ENCODE results near the gene ITGAV.

ITGAV gene

DNA sequence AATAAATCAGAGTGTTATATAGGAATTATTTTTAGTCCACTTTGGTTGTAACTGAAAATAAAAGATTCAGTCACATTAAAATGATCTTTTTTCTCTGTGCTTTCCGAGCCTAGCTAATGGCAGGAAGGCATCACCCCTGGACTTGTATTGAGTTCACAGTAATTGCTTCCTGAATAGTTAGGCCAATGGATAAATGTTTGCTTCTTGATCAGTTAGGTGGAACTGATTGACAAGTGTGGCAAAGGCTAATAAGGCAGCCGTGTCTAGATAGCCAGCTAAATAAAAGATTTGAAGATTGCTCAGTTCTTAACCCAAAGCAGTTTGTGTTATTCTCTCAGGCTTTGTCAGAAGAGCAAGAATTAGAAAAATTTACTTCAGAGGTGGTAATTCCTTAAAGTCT, 124.8 kb downstream of the ITGAV start:
- H4K20me1 ChIP-seq (ENCODE audit: insufficient read depth, low read length, poor library complexity, severe bottlenecking), result no peaks in the 10 kb centered on the region
- no peak overlapping the region for H3K4me2 ChIP-seq (ENCODE audit: low read depth, low read length, poor library complexity, severe bottlenecking)

DNA sequence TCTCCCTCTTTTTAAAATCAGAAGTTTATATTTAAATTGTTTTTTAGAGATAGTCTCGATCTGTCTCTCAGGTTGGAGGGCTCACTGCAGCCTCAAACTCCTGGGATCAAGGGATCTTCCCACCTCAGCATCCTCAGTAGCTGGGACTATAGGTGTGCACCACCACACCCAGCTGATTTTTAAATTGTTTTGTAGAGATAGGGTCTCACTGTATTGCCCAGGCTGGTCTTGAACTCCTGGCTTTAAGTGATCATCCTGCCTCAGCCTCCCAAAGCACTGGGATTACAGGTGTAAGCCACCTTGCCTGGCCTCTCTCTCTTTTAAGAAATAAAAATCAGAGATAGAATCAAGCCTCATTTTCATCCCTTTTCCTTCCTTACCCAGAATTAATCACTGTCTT, 126.1 kb downstream of the ITGAV start:
- Histone ChIP-seq H4K20me1 (ENCODE audit: insufficient read depth, low read length, poor library complexity, severe bottlenecking) (no peaks in the 10 kb centered on the region), H3K4me3 (ENCODE audit: low read length, poor library complexity, severe bottlenecking) (no peak overlapping the region), H3K9me2 (replicated peaks; ENCODE audit: low read depth, low read length) (no peaks in the 10 kb centered on the region), H3K4me1 (ENCODE audit: insufficient read depth, low read length, poor library complexity, severe bottlenecking) (no peaks in the 10 kb centered on the region), H3K36me3 (ENCODE audit: insufficient read depth, low read length) (no peaks in the 10 kb centered on the region), H3K9ac (ENCODE audit: low read depth, low read length, poor library complexity, severe bottlenecking) (no peak overlapping the region), H3K27me3 (ENCODE audit: insufficient read depth, low read length, poor library complexity, severe bottlenecking) (no peaks in the 10 kb centered on the region), H3F3A (ENCODE audit: low read depth) (no peaks in the 10 kb centered on the region), H3K79me2 (ENCODE audit: insufficient read depth, low read length) (no peaks in the 10 kb centered on the region), H3K9me3 (ENCODE audit: insufficient read depth, low read depth, low read length) (no peaks in the 10 kb centered on the region), H2AFZ (ENCODE audit: low read length) (no peak overlapping the region), H3K4me2 (ENCODE audit: low read depth, low read length, poor library complexity, severe bottlenecking) (no peak overlapping the region)
- no peak for TF ChIP-seq EZH2phosphoT487 (IDR thresholded peaks at IDR 0.05; ENCODE audit: borderline replicate concordance)
- TF ChIP-seq, protein P1, sequence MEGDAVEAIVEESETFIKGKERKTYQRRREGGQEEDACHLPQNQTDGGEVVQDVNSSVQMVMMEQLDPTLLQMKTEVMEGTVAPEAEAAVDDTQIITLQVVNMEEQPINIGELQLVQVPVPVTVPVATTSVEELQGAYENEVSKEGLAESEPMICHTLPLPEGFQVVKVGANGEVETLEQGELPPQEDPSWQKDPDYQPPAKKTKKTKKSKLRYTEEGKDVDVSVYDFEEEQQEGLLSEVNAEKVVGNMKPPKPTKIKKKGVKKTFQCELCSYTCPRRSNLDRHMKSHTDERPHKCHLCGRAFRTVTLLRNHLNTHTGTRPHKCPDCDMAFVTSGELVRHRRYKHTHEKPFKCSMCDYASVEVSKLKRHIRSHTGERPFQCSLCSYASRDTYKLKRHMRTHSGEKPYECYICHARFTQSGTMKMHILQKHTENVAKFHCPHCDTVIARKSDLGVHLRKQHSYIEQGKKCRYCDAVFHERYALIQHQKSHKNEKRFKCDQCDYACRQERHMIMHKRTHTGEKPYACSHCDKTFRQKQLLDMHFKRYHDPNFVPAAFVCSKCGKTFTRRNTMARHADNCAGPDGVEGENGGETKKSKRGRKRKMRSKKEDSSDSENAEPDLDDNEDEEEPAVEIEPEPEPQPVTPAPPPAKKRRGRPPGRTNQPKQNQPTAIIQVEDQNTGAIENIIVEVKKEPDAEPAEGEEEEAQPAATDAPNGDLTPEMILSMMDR (conservative IDR thresholded peaks at IDR 0.05; ENCODE audit: low read length), result no peak

More for the DNA sequence above, 124.8 kb downstream of the ITGAV start:
- Histone ChIP-seq H3K27me3 (ENCODE audit: insufficient read depth, low read length, poor library complexity, severe bottlenecking) (no peaks in the 10 kb centered on the region), H3K9me2 (replicated peaks; ENCODE audit: low read depth, low read length) (no peaks in the 10 kb centered on the region), H2AFZ (ENCODE audit: low read length) (no peak overlapping the region; the same call in 1 of the 2 replicates), H3K9me3 (ENCODE audit: insufficient read depth, low read depth, low read length) (no peaks in the 10 kb centered on the region), H3F3A (ENCODE audit: low read depth) (no peaks in the 10 kb centered on the region), H3K79me2 (ENCODE audit: insufficient read depth, low read length) (no peaks in the 10 kb centered on the region), H3K9ac (ENCODE audit: low read depth, low read length, poor library complexity, severe bottlenecking) (no peak overlapping the region), H3K36me3 (ENCODE audit: insufficient read depth, low read length) (no peaks in the 10 kb centered on the region), H3K4me3 (ENCODE audit: low read length, poor library complexity, severe bottlenecking) (no peak overlapping the region), H3K4me1 (ENCODE audit: insufficient read depth, low read length, poor library complexity, severe bottlenecking) (no peaks in the 10 kb centered on the region)
- no peak for TF ChIP-seq EZH2phosphoT487 (IDR thresholded peaks at IDR 0.05; ENCODE audit: borderline replicate concordance)
- TF ChIP-seq, protein P1 (conservative IDR thresholded peaks at IDR 0.05; ENCODE audit: low read length), result no peak

DNA sequence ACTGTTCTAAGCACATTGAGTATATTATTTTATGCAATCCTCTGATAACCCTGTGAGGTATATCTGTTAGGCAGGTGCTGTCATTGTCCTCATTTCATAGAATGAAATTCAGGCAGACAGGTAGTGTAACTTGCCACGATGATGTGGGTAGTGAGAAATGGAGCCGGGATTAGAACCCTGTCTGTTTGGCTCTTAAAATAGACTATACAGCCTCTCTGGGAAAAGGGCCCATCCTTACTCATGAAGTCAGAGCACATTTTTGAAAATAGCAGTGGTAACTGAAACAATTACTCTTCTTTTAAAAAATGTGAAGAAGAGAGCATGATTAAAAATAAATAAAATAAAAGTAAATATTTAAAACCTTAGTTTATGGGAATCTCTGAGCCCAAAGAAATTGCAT, 127.0 kb downstream of the ITGAV start:
- Histone ChIP-seq H3K36me3 (ENCODE audit: insufficient read depth, low read length) (no peaks in the 10 kb centered on the region), H2AFZ (ENCODE audit: low read length) (no peak overlapping the region)

More for the DNA sequence above, 127.0 kb downstream of the ITGAV start:
- no peak for TF ChIP-seq EZH2phosphoT487 (IDR thresholded peaks at IDR 0.05; ENCODE audit: borderline replicate concordance)
- TF ChIP-seq, protein P1 (conservative IDR thresholded peaks at IDR 0.05; ENCODE audit: low read length), result no peak
- no peaks in the 10 kb centered on the region for H3K27me3 ChIP-seq (ENCODE audit: insufficient read depth, low read length, poor library complexity, severe bottlenecking)
- H3K9me3 ChIP-seq (ENCODE audit: insufficient read depth, low read depth, low read length), result no peaks in the 10 kb centered on the region
- no peak overlapping the region for H3K4me2 ChIP-seq (ENCODE audit: low read depth, low read length, poor library complexity, severe bottlenecking)
- no peaks in the 10 kb centered on the region for H3K9me2 ChIP-seq (replicated peaks; ENCODE audit: low read depth, low read length)
- no peaks in the 10 kb centered on the region for H3K4me1 ChIP-seq (ENCODE audit: insufficient read depth, low read length, poor library complexity, severe bottlenecking)
- H3K79me2 ChIP-seq (ENCODE audit: insufficient read depth, low read length), result no peaks in the 10 kb centered on the region
- H3K9ac ChIP-seq (ENCODE audit: low read depth, low read length, poor library complexity, severe bottlenecking), result no peak overlapping the region
- H3K4me3 ChIP-seq (ENCODE audit: low read length, poor library complexity, severe bottlenecking), result no peak overlapping the region
- no peaks in the 10 kb centered on the region for H4K20me1 ChIP-seq (ENCODE audit: insufficient read depth, low read length, poor library complexity, severe bottlenecking)
- H3F3A ChIP-seq (ENCODE audit: low read depth), result no peaks in the 10 kb centered on the region
